Panc1 (cell line): ENCODE data around the gene CDKL4.

Experiments used
- CTCF ChIP-seq: fragments of 450-650 bp; IDR thresholded peaks from 2 replicates; pipeline ENCODE4 v1.5.1; 2017; ENCODE audit warnings: mild to moderate bottlenecking
- POLR2AphosphoS5 ChIP-seq: IDR thresholded peaks from 2 replicates; pipeline ENCODE4 v1.6.1; 2012; ENCODE audit warnings: mild to moderate bottlenecking, low read depth, low read length, moderate library complexity
- REST ChIP-seq, 2 experiments: IDR thresholded peaks; 2 replicates each; pipeline ENCODE4 v1.6.1; 2011 to 2012; ENCODE audit warnings: low read depth in 2 of 2, control low read depth in 1 of 2, low read length in 1 of 2, mild to moderate bottlenecking in 1 of 2, moderate library complexity in 1 of 2; ENCODE audit not compliant: insufficient read depth in 1 of 2
- SIN3A ChIP-seq: IDR thresholded peaks from 2 replicates; pipeline ENCODE4 v1.6.1; 2012; ENCODE audit warnings: low read depth, mild to moderate bottlenecking, low read length, moderate library complexity, borderline replicate concordance; ENCODE audit not compliant: insufficient read depth
- TCF7L2 ChIP-seq: IDR thresholded peaks from 2 replicates; pipeline ENCODE4 v1.6.1; 2011; ENCODE audit warnings: mild to moderate bottlenecking, low read depth, low read length, inconsistent platforms

GRCh38 chr2:39223909-39224308, 19.9 kb downstream of the CDKL4 start:
- TF ChIP-seq CTCF (no peak), POLR2AphosphoS5 (no peak), TCF7L2 (no peak), REST (IDR thresholded peaks at IDR 0.05; ENCODE audit: insufficient read depth in 1 of 2, low read depth in 2 of 2, low read length in 1 of 2) (no peak), SIN3A (no peak)
